ACHN (cell line): Measurements from ENCODE around the gene SLC4A8.
"Not testable (repeated sequence)": the region's sequence is repeated elsewhere in the genome, so short reads cannot be mapped to it uniquely, and the experiment has no call there.

ENCODE experiments used
- DNase-seq: peaks from one replicate; pipeline ENCODE4 v3.0.0-alpha.2; 2015
- in situ Hi-C: cut with HindIII; loops from 2 replicates; pipeline ENCODE4 v1.10.0; 2017; ENCODE audit warnings: low sequenced_read_pairs, low pct_ligation_motif_present, low pct_unique_long_range_greater_than_20kb

Gene SLC4A8

DNA sequence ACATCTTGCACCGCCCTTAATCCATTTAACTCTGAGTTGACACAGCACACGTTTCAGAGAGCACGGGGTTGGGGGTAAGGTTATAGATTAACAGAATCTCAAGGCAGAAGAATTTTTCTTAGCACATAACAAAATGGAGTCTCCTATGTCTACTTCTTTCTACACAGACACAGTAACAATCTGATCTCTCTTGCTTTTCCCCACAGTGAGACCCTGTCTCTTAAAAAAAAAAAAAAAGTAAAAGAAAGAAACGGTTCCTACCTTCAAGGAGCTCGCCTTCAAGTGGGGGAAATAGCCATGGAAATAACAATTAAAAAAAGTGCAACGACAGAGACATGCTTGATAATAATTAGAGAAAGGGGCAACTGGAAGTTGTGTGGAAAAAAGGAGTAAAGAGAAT is 30.4 kb downstream of the SLC4A8 start:
- in situ Hi-C loops, DNase-seq: not testable (repeated sequence)

DNA sequence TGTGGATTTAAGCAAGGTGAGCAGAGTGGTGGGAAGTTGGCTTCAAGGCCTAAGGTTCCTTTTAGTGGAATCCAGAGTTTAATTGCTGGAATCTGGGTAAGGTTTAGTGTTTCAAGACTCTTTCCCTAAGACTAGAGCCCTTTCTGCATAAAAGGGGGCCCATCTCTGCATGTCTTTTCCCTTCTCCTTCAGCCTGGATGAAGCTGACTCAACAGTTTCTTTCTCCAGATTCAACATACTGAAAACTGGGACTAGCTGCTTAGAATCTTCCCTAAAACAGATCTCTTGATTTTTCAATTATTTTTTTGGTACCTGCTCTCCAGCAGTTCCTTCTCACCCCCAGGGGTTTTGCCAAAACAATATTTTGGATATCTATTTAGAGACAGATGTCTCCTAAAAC is 34.0 kb downstream of the SLC4A8 start:
- DNase-seq, result no peak
- in situ Hi-C loops, result no loop called here

DNA sequence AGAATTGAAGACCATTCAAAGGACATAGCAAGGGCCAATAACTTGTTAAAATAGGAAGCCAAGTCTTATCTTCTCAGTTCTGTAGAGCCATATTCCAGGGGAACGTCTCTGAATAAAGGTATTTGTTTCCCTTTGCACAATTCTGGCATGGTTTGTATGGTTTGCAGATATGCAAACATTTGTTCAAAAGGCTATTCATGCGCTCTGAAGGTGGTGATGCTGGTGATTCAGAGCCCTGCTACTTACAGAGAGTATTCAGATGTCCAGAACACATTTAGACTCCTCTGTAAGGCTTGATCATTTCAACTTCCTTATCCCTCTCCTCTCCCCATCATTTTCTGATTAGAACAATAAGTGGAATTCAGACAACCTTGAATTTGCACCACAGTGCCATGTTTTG is 35.9 kb downstream of the SLC4A8 start:
- DNase-seq, result no peak
- in situ Hi-C loops, result no loop called here

DNA sequence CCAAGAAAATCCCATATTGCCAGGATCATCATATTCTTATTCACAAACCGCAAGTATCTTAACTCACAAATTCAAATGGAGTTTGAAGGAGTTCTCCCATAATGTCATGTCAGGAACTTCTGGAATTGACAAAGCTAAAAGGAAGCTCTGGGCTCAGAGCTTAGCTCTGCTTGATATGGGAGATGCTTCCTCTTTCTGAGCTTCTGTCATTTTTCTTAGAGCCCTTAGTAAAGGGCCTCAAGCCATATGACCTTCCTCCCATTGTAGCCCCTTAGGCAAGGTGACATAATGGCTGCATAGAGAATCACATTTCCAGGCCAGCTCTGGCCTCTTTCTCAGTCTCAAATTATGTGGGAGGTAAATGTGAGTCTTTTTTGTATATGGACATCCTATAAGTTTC is 40.9 kb downstream of the SLC4A8 start:
- in situ Hi-C loops, result no loop called here
- no peak for DNase-seq

DNA sequence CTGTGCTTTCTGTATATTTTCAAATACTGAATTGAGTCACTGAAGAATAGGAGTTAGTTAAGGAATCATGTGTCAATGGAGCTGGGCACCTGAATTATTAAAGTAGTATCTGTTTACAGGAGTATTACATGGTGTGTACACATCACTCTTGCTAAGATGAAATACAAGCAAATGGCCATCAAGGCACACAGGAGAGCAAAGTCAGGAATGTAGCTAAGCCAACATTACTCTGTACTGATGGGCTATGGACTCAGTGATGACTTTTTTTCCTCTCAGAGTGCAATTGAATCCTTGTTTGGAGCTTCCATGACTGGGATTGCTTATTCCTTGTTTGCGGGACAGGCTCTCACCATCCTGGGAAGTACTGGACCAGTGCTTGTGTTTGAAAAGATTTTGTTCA is 45.5 kb downstream of the SLC4A8 start:
- in situ Hi-C loops, result no loop called here
- DNase-seq, result no peak

DNA sequence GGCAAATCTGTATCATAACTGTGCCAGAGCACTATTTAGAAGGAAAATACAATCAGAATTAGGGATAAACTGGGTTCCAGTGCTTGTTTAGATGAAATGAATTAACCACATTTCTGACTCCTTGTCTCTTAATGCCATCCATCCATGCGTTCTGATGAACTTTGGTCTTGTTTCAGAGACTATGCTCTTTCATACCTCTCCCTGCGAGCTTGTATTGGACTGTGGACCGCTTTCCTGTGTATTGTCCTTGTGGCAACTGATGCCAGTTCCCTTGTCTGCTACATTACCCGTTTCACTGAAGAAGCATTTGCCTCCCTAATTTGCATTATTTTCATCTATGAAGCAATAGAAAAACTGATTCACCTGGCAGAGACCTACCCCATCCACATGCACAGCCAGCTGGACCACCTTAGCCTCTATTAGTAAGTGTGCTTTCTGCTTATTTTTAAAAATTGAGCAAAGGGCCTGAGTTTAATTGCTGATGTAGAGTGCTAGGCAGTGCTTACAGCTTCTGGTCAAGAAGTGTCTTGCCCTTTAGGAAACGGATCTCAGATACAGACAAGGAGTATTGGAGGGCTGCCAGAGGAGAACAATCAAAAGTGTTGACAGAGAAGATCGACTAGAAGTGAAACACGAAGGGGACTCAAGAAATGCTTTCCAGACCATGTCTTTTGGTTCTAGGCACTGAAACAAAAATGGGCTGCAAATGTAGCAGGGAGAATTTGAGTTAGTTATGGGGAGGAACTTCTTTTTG is 46.7 kb downstream of the SLC4A8 start:
- in situ Hi-C loops, result no loop called here
- DNase-seq, result no peak

DNA sequence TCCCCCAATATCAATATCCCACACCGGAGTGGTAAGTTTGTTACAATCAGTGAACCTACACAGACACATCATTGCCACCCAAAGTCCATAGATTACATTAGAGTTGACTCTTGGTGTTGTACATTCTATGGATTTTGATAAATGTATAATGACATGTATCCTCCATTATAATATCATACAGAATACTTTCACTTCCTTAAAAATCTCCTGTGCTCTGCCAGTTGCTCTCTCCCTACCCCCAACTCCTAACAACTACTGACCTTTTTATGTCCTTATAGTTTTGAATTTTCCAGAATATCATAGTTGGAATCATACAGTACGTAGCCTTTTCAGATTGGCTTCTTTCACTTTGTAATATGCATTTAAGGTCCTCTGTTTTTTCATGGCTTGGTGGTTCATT is 48.4 kb downstream of the SLC4A8 start:
- DNase-seq, result no peak
- in situ Hi-C loops, result no loop called here

DNA sequence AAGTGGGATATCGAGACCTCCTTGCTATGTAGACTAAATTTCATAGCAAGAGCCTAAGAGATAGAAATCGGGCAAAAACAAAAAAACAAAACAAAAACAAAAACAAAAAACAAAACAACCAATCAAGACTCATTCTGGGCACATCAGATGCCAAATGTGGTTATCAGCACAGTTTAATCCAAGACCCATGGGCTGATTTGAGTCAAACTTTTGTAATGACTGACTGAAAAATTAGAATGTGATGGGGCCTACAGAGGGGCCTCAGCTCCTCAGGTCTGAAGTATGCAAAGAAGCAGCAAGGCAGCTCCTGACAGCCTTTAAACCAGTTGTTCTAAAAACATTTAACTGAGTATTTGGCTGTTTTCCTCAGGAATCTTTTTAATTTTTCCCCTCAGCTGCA is 49.3 kb downstream of the SLC4A8 start:
- no peak for DNase-seq
- in situ Hi-C loops, result no loop called here

DNA sequence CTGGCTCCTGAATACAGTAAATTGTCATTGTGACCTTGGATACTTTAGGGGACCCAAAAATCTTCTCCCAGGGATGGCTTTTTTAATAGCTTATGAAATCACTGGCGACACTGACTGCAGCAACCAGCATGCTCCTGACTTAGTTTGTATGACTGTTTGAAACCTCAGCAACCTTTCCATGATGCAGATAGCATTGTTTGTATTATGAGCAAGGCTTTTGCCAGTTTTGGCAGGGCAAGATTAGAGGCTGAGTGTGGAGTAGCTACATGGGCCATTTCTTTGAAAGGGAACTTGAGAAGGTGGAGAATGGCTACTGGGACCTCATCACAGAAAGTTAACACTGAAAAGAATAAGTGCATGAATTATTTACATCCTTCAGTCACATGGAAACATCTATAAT is 50.9 kb downstream of the SLC4A8 start:
- in situ Hi-C loops, result no loop called here
- no peak for DNase-seq

DNA sequence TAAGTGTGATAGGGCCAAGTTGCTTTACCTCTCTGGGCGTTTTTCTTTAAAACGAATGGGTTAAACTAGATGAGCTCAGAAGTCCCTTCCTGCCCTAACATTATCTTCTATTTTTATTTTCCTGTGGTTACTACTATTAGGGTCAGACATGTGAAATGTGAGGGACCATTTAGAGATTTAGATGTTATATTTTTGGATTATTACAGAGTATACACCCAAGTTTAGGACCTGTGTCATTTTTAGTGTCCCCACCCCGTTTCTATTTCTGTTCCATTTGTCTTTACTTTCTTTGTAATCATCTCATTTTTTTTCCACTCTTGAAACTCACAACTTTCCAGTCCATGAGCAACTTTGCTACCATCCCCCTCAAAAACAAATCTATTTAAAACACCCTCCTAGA is 56.3 kb downstream of the SLC4A8 start:
- in situ Hi-C loops, result no loop called here
- no peak for DNase-seq

DNA sequence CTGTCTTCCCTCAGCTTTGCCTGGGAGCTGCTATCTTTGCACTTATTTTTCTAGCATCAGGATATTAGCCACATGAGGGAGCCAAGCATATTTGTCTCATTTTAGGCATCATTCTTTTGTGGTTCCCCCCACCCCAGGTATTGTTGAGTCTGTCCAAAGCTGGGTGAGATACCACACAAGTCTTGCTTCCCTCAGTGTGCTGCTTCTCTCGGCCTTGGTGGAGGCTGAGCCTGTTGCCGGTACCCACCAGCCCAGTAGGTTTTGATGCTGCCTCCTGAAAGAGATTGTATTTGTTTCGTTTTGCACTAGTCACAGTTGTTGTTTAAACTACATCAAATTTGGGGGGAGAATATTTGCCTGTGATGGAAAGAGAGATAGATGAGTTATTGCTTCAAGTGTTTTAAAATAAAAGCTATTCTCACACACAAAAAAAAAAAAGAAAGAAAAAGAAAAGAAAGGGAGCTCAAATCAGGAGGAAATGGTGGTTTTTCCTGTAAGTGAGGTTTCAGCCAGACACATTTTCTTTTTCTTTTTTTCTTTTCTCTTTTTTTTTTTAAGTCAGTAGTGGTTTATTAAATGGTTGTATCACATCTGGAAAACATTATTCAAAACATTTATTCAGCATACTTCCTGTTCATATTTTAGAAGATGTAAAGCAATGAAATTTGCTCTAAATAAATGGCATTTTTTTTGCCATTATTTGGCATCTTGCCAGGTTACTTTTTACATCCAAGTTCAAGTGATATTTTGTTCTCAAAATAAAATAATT is 58.5 kb downstream of the SLC4A8 start:
- in situ Hi-C loops, result no loop called here
- no peak for DNase-seq

DNA sequence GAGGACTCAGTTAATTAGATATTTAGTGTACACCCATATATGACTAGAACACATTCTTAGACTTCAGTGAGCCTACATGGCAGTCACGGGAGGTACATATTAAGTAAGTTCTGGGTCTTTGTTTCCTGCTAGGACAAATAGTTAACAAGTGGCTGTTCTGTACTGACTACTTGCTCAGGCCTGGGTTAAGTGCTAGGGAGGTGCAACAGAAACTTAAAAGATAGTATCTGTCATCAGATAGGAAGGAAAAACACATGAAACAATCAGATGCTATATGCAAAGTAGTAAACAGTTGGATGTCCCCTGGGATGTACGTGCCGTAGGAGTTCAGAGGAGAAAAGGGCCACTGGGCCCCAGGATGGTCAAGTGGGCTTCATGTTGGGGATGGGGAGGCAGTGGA is 59.5 kb downstream of the SLC4A8 start:
- in situ Hi-C loops, result no loop called here
- DNase-seq, result no peak

DNA sequence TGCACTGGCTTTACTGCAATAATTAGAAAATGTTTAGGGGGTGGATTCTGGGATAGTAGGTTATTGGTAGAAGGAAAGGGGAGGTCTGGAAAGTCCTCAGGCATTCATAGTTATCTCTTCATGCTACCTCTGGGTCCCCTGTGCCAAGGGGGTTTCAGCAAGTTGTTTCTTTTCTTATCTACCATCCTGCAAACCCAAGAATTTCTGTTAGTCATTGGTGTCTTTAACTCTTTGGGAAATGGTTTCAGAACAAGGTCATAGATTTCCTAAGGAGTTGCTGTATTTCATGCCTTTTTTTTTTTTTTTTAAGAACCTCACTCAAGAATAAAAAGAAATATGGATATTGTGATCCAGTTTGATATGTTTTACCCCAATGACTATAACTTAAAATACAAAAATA is 63.6 kb downstream of the SLC4A8 start:
- in situ Hi-C loops, result no loop called here
- DNase-seq, result no peak

DNA sequence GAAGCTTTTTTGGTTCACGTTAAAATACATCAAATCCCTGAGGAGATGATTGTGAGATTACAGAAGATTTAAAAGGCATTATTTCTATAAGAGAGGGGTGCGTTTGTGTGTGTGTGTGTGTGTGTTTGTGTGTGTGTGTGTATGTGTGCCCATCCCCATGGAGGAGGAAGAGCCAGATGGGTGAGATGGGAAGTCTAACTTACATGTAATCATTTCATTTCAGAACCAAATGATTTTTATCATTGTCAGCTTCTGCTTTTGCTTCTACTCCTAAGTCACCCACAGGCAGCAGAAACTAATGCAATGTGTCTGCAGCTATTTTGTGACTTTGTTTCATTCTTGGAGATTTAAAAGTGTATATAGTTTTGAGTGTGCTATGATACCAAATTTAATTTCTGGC is 68.7 kb downstream of the SLC4A8 start:
- no peak for DNase-seq
- in situ Hi-C loops, result no loop called here

DNA sequence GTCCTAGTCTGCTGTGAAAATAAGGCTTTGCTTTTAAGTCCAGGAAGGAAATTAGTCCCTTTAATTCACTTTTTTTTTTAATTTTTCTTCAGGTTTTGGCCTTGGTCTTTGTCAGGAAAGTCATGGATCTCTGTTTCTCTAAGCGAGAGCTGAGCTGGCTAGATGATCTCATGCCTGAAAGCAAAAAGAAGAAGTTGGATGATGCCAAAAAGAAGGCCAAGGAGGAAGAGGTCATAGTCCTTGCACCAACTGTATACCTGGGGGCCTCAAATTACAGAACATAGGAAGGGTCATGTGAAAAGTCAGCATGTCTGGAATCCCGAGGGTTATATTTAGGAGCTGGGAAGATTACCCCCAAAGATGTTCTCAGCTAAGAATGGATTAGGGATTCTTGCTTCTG is 72.3 kb downstream of the SLC4A8 start:
- DNase-seq, result no peak
- in situ Hi-C loops, result no loop called here

DNA sequence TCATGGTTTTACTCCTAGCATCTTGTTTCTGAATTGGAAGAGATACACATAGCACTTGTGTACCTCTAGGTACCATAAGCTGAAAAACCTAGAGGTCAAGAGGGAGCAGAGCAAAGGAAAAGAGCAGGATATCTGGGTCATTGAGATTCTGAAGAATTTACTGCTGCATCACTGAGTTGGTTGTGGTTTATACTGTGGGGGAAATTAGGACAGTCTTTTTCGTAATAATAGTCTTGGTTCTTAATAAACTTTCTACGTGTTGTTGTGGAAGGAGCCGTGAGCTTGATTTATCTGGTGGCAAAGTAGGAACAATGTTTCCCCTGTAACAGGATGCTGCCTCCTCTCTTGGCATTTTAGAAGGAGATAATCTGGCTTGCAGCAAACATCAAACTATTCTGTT is 80.2 kb downstream of the SLC4A8 start:
- in situ Hi-C loops, result no loop called here
- DNase-seq, result no peak

DNA sequence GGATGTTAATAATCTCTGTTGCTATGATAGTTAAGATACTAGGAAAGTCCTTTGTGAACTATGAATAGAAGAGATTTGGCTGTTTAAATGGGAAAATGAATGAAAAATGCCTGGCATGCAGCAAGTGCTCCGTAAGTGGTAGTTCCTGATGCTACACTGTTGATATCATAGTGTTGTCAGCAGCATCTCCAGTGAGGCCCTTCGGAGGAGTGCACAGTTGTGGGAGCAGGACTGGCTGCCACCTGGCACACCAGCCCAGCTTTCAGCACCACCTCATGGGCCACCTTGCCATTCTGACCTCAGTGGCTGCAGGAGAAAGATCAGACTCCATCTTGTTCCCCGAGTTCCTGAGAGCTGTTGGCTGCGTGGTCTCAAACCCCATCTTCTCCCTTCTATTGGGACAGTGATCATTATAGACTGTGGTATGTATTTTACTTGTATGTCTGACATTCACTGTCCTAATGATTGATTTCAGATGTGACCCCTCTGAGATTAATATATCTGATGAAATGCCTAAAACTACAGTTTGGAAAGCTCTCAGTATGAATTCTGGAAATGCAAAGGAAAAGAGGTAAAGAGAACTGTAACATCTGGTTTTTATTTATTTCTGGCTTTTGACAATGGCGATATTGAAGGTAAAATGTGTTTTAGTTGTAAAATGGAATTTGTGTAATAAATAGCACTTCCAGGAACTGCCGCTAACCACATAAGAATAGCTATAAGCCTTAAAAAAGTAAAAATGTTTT is 80.9 kb downstream of the SLC4A8 start:
- in situ Hi-C loops, result no loop called here
- no peak for DNase-seq

DNA sequence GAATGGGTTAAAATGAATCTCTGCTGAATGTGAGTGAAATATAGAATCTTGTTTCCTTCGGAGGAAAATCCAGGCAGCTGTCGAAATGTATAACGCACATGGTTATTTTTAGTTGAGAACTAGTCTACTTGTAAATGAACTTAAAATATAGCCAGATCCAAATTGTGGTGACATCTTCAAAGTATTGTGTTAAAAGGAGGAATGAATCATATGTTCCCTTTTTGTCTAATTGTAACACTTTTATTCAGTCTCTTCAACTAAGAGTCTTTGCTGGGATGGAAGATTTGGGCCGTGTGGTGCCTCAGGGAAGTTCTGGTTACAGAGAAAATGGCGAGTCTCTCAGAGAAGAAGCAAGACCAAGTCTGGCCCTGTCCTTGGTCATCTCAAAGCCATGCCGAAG is 82.5 kb downstream of the SLC4A8 start:
- no peak for DNase-seq
- in situ Hi-C loops, result no loop called here

DNA sequence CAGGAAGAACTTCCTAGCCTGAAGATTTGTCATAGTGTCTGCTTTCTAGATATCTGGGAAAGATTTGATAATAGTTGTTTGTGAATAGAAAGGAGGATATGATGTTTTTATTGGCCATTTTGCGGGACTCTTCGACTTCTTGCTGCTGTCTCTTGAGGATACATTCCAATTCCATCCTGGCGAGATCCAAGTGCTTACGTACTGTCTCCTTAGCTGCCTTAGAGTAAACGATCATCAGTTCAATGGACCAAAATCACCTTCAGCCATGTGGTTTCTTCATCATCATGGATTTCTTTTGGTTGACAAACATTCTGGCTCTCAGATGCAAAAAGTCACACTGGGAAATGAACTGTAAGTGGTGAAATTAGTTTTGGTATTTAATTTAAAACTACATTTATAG is 83.7 kb downstream of the SLC4A8 start:
- in situ Hi-C loops, result no loop called here
- no peak for DNase-seq
